Colonic mucosa (tissue), 4 donors: ENCODE data around the gene ATF5. TPM values are rescaled to one million over a fixed set of nuclear protein-coding genes. Genes with fewer than 3 reads are reported as not detected.

Source experiments
- DNase-seq: peaks from one replicate; pipeline ENCODE4 v3.0.0-alpha.2; 2020
- H3K27ac ChIP-seq: fragments of 200-600 bp; one replicate; pipeline ENCODE4 v1.8.0; 2021
- H3K27me3 ChIP-seq: fragments of 200-600 bp; one replicate; pipeline ENCODE4 v1.8.0; 2021
- H3K36me3 ChIP-seq: fragments of 200-600 bp; one replicate; pipeline ENCODE4 v1.8.0; 2021
- H3K4me1 ChIP-seq: fragments of 200-600 bp; one replicate; pipeline ENCODE4 v1.8.0; 2021; ENCODE audit warnings: mild to moderate bottlenecking
- H3K4me3 ChIP-seq: fragments of 200-600 bp; one replicate; pipeline ENCODE4 v1.8.0; 2021
- H3K9ac ChIP-seq, 2 donors: one replicate each; pipeline ENCODE4 v1.7.0; 2013; ENCODE audit warnings: control low read depth in 2 of 2, low read depth in 2 of 2, low read length in 2 of 2
- H3K9me3 ChIP-seq: fragments of 200-600 bp; one replicate; pipeline ENCODE4 v1.8.0; 2021
- intact Hi-C: fragments of 100-400 bp; cut with DNase I; formaldehyde crosslinking; loops from one replicate; pipeline ENCODE4 v1.14.1; 2022
- total RNA-seq, 2 donors: library from RNA; stranded (reverse); fragmentation: NEBNext Ultra II Directional in 1 of 2; extraction: Animal tissue kit (Norgen Biotek cat#: 25700) in 1 of 2; gene quantifications; one replicate each; pipeline ENCODE4 v1.2.1, GENCODE V29; 2021
- TF ChIP-seq, protein P1 (sequence below): fragments of 200-600 bp; IDR thresholded peaks from one replicate; pipeline ENCODE4 v1.8.0; 2022; ENCODE audit warnings: antibody characterized with exemption, mild to moderate bottlenecking
- donor health status: healthy.
- donor health status: DM: no; HTN: no; CAD: no.
- donor health status: DM: no; HTN: no; CAD: no.

ATF5 gene
- total RNA-seq, 2 donors from 2014 or later = 16.7 to 24.7 TPM

GRCh38 chr19:49887665-49888509 lies 41.1 kb upstream of the ATF5 start:
- TF ChIP-seq, protein P1, sequence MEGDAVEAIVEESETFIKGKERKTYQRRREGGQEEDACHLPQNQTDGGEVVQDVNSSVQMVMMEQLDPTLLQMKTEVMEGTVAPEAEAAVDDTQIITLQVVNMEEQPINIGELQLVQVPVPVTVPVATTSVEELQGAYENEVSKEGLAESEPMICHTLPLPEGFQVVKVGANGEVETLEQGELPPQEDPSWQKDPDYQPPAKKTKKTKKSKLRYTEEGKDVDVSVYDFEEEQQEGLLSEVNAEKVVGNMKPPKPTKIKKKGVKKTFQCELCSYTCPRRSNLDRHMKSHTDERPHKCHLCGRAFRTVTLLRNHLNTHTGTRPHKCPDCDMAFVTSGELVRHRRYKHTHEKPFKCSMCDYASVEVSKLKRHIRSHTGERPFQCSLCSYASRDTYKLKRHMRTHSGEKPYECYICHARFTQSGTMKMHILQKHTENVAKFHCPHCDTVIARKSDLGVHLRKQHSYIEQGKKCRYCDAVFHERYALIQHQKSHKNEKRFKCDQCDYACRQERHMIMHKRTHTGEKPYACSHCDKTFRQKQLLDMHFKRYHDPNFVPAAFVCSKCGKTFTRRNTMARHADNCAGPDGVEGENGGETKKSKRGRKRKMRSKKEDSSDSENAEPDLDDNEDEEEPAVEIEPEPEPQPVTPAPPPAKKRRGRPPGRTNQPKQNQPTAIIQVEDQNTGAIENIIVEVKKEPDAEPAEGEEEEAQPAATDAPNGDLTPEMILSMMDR = no peak
- DNase-seq = no peak
- no peaks in the 10 kb centered on the region for H3K27me3 ChIP-seq
- H3K4me1 ChIP-seq = peaks cover 4% of the 10 kb centered on the region
- no peak overlapping the region for H3K9ac ChIP-seq
- H3K9me3 ChIP-seq = no peaks in the 10 kb centered on the region
- intact Hi-C loops = no loop called here
- peaks cover 10% of the 10 kb centered on the region for H3K36me3 ChIP-seq
- H3K27ac ChIP-seq = no peak overlapping the region
- no peak overlapping the region for H3K4me3 ChIP-seq

DNA sequence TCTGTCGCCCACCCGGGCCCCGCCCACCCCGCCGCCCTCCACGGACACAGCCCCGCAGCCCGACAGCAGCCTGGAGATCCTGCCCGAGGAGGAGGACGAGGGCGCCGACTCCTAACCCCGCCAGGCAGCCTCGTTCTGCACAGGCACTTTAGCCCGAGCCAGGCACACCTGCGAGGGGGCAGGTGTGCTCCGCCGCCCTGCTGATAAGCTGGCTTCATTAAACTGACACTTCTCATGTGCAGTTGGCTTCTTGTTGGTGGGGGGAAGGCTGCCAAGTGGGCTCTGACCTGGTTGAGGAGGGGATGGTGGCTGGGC lies 40.5 kb upstream of the ATF5 start:
- H3K4me3 ChIP-seq = no peak overlapping the region
- DNase-seq = no peak
- TF ChIP-seq, protein P1 = no peak
- peaks cover 4% of the 10 kb centered on the region for H3K4me1 ChIP-seq
- H3K36me3 ChIP-seq = peaks cover 6% of the 10 kb centered on the region
- intact Hi-C loops = no loop called here
- H3K9ac ChIP-seq = no peak overlapping the region
- no peak overlapping the region for H3K27ac ChIP-seq
- H3K27me3 ChIP-seq = no peaks in the 10 kb centered on the region
- H3K9me3 ChIP-seq = no peaks in the 10 kb centered on the region

- Histone ChIP-seq H3K27me3 (no peaks in the 10 kb centered on the region), H3K27ac (no peak overlapping the region), H3K4me1 (peaks cover 4% of the 10 kb centered on the region), H3K9ac (no peak overlapping the region), H3K36me3 (peaks cover 2% of the 10 kb centered on the region), H3K9me3 (no peaks in the 10 kb centered on the region), H3K4me3 (no peak overlapping the region)
- intact Hi-C loops = no loop called here
- DNase-seq = no peak
- TF ChIP-seq, protein P1 = no peak
Measured at GRCh38 chr19:49889038-49889686, 39.8 kb upstream of the ATF5 start.

- H3K9ac ChIP-seq = peak overlapping the region in 1 of 2 donors; percentile 35
- H3K27ac ChIP-seq = no peak overlapping the region
- peak; percentile 78 for DNase-seq
- H3K27me3 ChIP-seq = no peaks in the 10 kb centered on the region
- H3K9me3 ChIP-seq = no peaks in the 10 kb centered on the region
- peaks cover 4% of the 10 kb centered on the region for H3K4me1 ChIP-seq
- TF ChIP-seq, protein P1 = peak; percentile 81
- peak overlapping the region; percentile 41 for H3K4me3 ChIP-seq
- intact Hi-C loops = no loop called here
- no peaks in the 10 kb centered on the region for H3K36me3 ChIP-seq
Measured at GRCh38 chr19:49889687-49890348, 39.2 kb upstream of the ATF5 start.

GRCh38 chr19:49890349-49891311 lies 38.4 kb upstream of the ATF5 start:
- peaks cover 4% of the 10 kb centered on the region for H3K4me1 ChIP-seq
- peak; percentile 69 for DNase-seq
- peak overlapping the region; percentile 41 for H3K4me3 ChIP-seq
- H3K9ac ChIP-seq = peak overlapping the region in 1 of 2 donors; percentile 35
- no peaks in the 10 kb centered on the region for H3K9me3 ChIP-seq
- H3K27ac ChIP-seq = no peak overlapping the region
- H3K27me3 ChIP-seq = no peaks in the 10 kb centered on the region
- TF ChIP-seq, protein P1 = no peak
- no peaks in the 10 kb centered on the region for H3K36me3 ChIP-seq
- intact Hi-C loops = no loop called here
